ENCODE results near the gene PAX5.

GRCh38 chr9:36946653-36947052, 87.4 kb downstream of the PAX5 start:
- TF ChIP-seq ELF4 (IDR thresholded peaks at IDR 0.05) = no peak
- TF ChIP-seq SP1 (IDR thresholded peaks at IDR 0.05) = no peak
- no peak for TF ChIP-seq FOXA1 (IDR thresholded peaks at IDR 0.05)
- TF ChIP-seq, protein P1, sequence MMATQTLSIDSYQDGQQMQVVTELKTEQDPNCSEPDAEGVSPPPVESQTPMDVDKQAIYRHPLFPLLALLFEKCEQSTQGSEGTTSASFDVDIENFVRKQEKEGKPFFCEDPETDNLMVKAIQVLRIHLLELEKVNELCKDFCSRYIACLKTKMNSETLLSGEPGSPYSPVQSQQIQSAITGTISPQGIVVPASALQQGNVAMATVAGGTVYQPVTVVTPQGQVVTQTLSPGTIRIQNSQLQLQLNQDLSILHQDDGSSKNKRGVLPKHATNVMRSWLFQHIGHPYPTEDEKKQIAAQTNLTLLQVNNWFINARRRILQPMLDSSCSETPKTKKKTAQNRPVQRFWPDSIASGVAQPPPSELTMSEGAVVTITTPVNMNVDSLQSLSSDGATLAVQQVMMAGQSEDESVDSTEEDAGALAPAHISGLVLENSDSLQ (IDR thresholded peaks at IDR 0.05) = no peak
- TF ChIP-seq TARDBP (IDR thresholded peaks at IDR 0.05) = no peak
- no peak for TF ChIP-seq CTBP1 (IDR thresholded peaks at IDR 0.05; ENCODE audit: borderline replicate concordance)
- no peak for TF ChIP-seq SUZ12 (IDR thresholded peaks at IDR 0.05)
- TF ChIP-seq BHLHE40 (IDR thresholded peaks at IDR 0.05; ENCODE audit: borderline replicate concordance) = no peak
